GM21723 (cell line): ENCODE results near the gene EARS2.

Experiments used
- ATAC-seq: cut with Tn5 transposase; IDR thresholded peaks from one replicate; pipeline ENCODE4 v1.9.1; 2021; ENCODE audit warnings: mild to moderate bottlenecking, moderate library complexity; ENCODE audit not compliant: unreplicated experiment

EARS2 gene

GRCh38 chr16:23509441-23509754 is 47.8 kb downstream of the EARS2 start:
- no peak for ATAC-seq

- ATAC-seq, result no peak
Observed at GRCh38 chr16:23508589-23509440, 48.3 kb downstream of the EARS2 start.

GRCh38 chr16:23506606-23506994 is 50.5 kb downstream of the EARS2 start:
- ATAC-seq, result no peak

GRCh38 chr16:23505671-23506605 is 51.2 kb downstream of the EARS2 start:
- no peak for ATAC-seq

- ATAC-seq, result peak; percentile 8
Observed at GRCh38 chr16:23505180-23505665, 51.9 kb downstream of the EARS2 start.

GRCh38 chr16:23504453-23505179 is 52.5 kb downstream of the EARS2 start:
- ATAC-seq, result peak; percentile 55

- ATAC-seq, result no peak
Observed at GRCh38 chr16:23504076-23504452, 53.1 kb downstream of the EARS2 start.

- no peak for ATAC-seq
Observed at GRCh38 chr16:23502466-23502865, 54.7 kb downstream of the EARS2 start.

GRCh38 chr16:23501291-23501690 is 55.9 kb downstream of the EARS2 start:
- no peak for ATAC-seq

- no peak for ATAC-seq
Observed at GRCh38 chr16:23500862-23501225, 56.3 kb downstream of the EARS2 start.

GRCh38 chr16:23500212-23500861 is 56.8 kb downstream of the EARS2 start:
- ATAC-seq, result no peak

GRCh38 chr16:23499801-23500200 is 57.3 kb downstream of the EARS2 start:
- ATAC-seq, result no peak

- ATAC-seq, result no peak
Observed at GRCh38 chr16:23498863-23499262, 58.3 kb downstream of the EARS2 start.

GRCh38 chr16:23497543-23497868 is 59.6 kb downstream of the EARS2 start:
- ATAC-seq, result no peak

GRCh38 chr16:23496821-23497542 is 60.2 kb downstream of the EARS2 start:
- ATAC-seq, result no peak

- no peak for ATAC-seq
Observed at GRCh38 chr16:23495671-23496070, 61.5 kb downstream of the EARS2 start.

GRCh38 chr16:23494188-23494587 is 63.0 kb downstream of the EARS2 start:
- ATAC-seq, result no peak

- ATAC-seq, result no peak
Observed at GRCh38 chr16:23491490-23492391, 65.4 kb downstream of the EARS2 start.

GRCh38 chr16:23486480-23486879 is 70.7 kb downstream of the EARS2 start:
- ATAC-seq, result no peak
